H1 (cell line): ENCODE data around the gene ADAMTS6. TPM values are rescaled to one million over a fixed set of nuclear protein-coding genes. Genes with fewer than 3 reads are reported as not detected.

ENCODE experiments used
- CTCF ChIA-PET: fragments of 300-600 bp; sonication (Branson Sonifier 250); formaldehyde crosslinking; loops from one replicate; lab custom pipeline; 2021; ENCODE audit not compliant: partially characterized antibody; lab: Charles Lee
- POLR2A ChIA-PET: fragments of 300-600 bp; sonication (Branson Sonifier 250); formaldehyde crosslinking; loops from one replicate; lab custom pipeline; 2021; ENCODE audit warnings: inconsistent platforms; ENCODE audit not compliant: partially characterized antibody; lab: Charles Lee
- DNase-seq, 2 experiments: peaks; one replicate each; pipeline versions ENCODE4 v3.0.0 to v3.0.0-alpha.2; 2010 to 2022; ENCODE audit warnings: low spot score in 2 of 2, low read depth in 1 of 2, mixed read lengths in 1 of 2
- FAIRE-seq: peaks from 2 replicates; lab custom pipeline; 2011; peaks lifted over from hg19 to GRCh38; lab: Jason Lieb, UNC
- H2AFZ ChIP-seq: 2 replicates; pipeline ENCODE4 v1.8.1; 2012; ENCODE audit warnings: low read length, inconsistent platforms
- H2AK5ac ChIP-seq: 2 replicates; pipeline ENCODE4 v1.6.1; 2013; ENCODE audit warnings: low read depth, low read length
- H2BK120ac ChIP-seq: replicated peaks from 2 replicates; pipeline ENCODE3; 2013; ENCODE audit warnings: low read depth, low read length, inconsistent platforms
- H2BK12ac ChIP-seq: 2 replicates; pipeline ENCODE4 v1.6.1; 2013; ENCODE audit warnings: low read depth, low read length
- H2BK15ac ChIP-seq: 2 replicates; pipeline ENCODE4 v1.6.1; 2013; ENCODE audit warnings: low read length
- H2BK20ac ChIP-seq: 2 replicates; pipeline ENCODE4 v1.6.1; 2013; ENCODE audit warnings: low read length
- H2BK5ac ChIP-seq: 2 replicates; pipeline ENCODE4 v1.6.1; 2013; ENCODE audit warnings: low read depth, low read length
- H3K14ac ChIP-seq: 2 replicates; pipeline ENCODE4 v1.6.1; 2013; ENCODE audit warnings: inconsistent platforms; ENCODE audit not compliant: insufficient read length
- H3K18ac ChIP-seq: 2 replicates; pipeline ENCODE4 v1.6.1; 2013; ENCODE audit warnings: low read length; ENCODE audit errors: extremely low read depth
- H3K23ac ChIP-seq: 2 replicates; pipeline ENCODE4 v1.6.1; 2013; ENCODE audit warnings: inconsistent platforms; ENCODE audit not compliant: insufficient read length
- H3K23me2 ChIP-seq: 2 replicates; pipeline ENCODE4 v1.6.1; 2013; ENCODE audit warnings: low read depth, low read length
- H3K27ac ChIP-seq: 2 replicates; pipeline ENCODE4 v1.6.1; 2011; ENCODE audit warnings: low read depth, low read length, inconsistent platforms
- H3K27me3 ChIP-seq, 4 experiments: replicated peaks in 1 of 4; 1 replicate in 1 of 4; 2 replicates in 3 of 4; pipeline versions ENCODE4 v1.6.1 to v1.8.1; 2011 to 2013; ENCODE audit warnings: low read length in 3 of 4, mild to moderate bottlenecking in 3 of 4, inconsistent platforms in 2 of 4, mixed read lengths in 2 of 4, moderate library complexity in 1 of 4; ENCODE audit not compliant: control insufficient read depth in 3 of 4, insufficient read depth in 3 of 4; ENCODE audit errors: extremely low read depth in 1 of 4
- H3K36me3 ChIP-seq, 4 experiments: 2 replicates each; pipeline versions ENCODE4 v1.6.1 to v1.8.1; 2011 to 2013; ENCODE audit warnings: mild to moderate bottlenecking in 4 of 4, low read length in 3 of 4, moderate library complexity in 2 of 4, control low read depth in 1 of 4, inconsistent platforms in 1 of 4; ENCODE audit not compliant: insufficient read depth in 4 of 4, control insufficient read depth in 2 of 4
- H3K4ac ChIP-seq: replicated peaks from 2 replicates; pipeline ENCODE3; 2013; ENCODE audit warnings: low read length, low read depth, mixed read lengths, inconsistent platforms; ENCODE audit not compliant: insufficient read length
- H3K4me1 ChIP-seq, 4 experiments: replicated peaks in 1 of 4; 1 replicate in 1 of 4; 2 replicates in 3 of 4; pipeline versions ENCODE4 v1.6.1 to v1.8.1; 2011 to 2013; ENCODE audit warnings: low read length in 3 of 4, inconsistent platforms in 2 of 4, mixed read lengths in 1 of 4; ENCODE audit not compliant: insufficient read depth in 4 of 4, control insufficient read depth in 3 of 4
- H3K4me2 ChIP-seq, 2 experiments: 2 replicates each; pipeline versions ENCODE4 v1.6.1 to v1.8.1; 2011 to 2013; ENCODE audit warnings: low read depth in 2 of 2, low read length in 2 of 2, control low read depth in 1 of 2, inconsistent platforms in 1 of 2, mild to moderate bottlenecking in 1 of 2; ENCODE audit not compliant: insufficient read depth in 1 of 2
- H3K4me3 ChIP-seq, 4 experiments: fragments of 200-600, 300-600 bp in 1 of 4; sonication (generic), shearing (Covaris generic), sonication (Bioruptor Twin) in 1 of 4; 2 replicates each; pipeline versions ENCODE4 v1.5.1 to v1.8.1; 2011 to 2016; ENCODE audit warnings: low read length in 4 of 4, low read depth in 3 of 4, control low read depth in 2 of 4, inconsistent platforms in 2 of 4, mild to moderate bottlenecking in 2 of 4, mixed read lengths in 1 of 4, moderate library complexity in 1 of 4; ENCODE audit not compliant: insufficient read depth in 2 of 4; ENCODE audit errors: extremely low read depth in 1 of 4
- H3K56ac ChIP-seq: replicated peaks from 2 replicates; pipeline ENCODE3; 2013; ENCODE audit warnings: low read depth, mild to moderate bottlenecking, mixed read lengths, low read length, inconsistent platforms; ENCODE audit not compliant: insufficient read length
- H3K79me1 ChIP-seq: 2 replicates; pipeline ENCODE4 v1.6.1; 2013; ENCODE audit warnings: low read depth, low read length, control low read depth
- H3K79me2 ChIP-seq, 2 experiments: 2 replicates each; pipeline versions ENCODE4 v1.6.1 to v1.8.1; 2012 to 2013; ENCODE audit warnings: low read length in 2 of 2, mild to moderate bottlenecking in 2 of 2, inconsistent platforms in 1 of 2; ENCODE audit not compliant: insufficient read depth in 2 of 2, control insufficient read depth in 1 of 2
- H3K9ac ChIP-seq, 4 experiments: replicated peaks in 1 of 4; 1 replicate in 1 of 4; 2 replicates in 3 of 4; pipeline versions ENCODE4 v1.6.1 to v1.8.1; 2011 to 2013; ENCODE audit warnings: low read depth in 3 of 4, low read length in 3 of 4, control low read depth in 2 of 4, mild to moderate bottlenecking in 2 of 4, moderate library complexity in 2 of 4, inconsistent platforms in 1 of 4; ENCODE audit errors: extremely low read depth in 1 of 4
- H3K9me3 ChIP-seq, 2 experiments: 2 replicates each; pipeline versions ENCODE4 v1.6.1 to v1.8.1; 2012 to 2013; ENCODE audit warnings: mild to moderate bottlenecking in 2 of 2, moderate library complexity in 2 of 2, control low read depth in 1 of 2, inconsistent platforms in 1 of 2, low read depth in 1 of 2, low read length in 1 of 2, mixed read lengths in 1 of 2; ENCODE audit not compliant: insufficient read depth in 2 of 2
- H4K20me1 ChIP-seq, 2 experiments: replicated peaks in 1 of 2; 2 replicates each; pipeline versions ENCODE3 to v1.8.1; 2011 to 2013; ENCODE audit warnings: inconsistent platforms in 2 of 2, low read length in 2 of 2, mild to moderate bottlenecking in 1 of 2; ENCODE audit not compliant: insufficient read depth in 2 of 2, control insufficient read depth in 1 of 2
- H4K5ac ChIP-seq: 2 replicates; pipeline ENCODE4 v1.6.1; 2013; ENCODE audit warnings: low read length, low read depth, mixed read lengths, inconsistent platforms; ENCODE audit not compliant: insufficient read length
- H4K8ac ChIP-seq: 2 replicates; pipeline ENCODE4 v1.8.0; 2013; ENCODE audit warnings: mild to moderate bottlenecking, moderate library complexity, low read length, inconsistent platforms; ENCODE audit not compliant: insufficient read depth; ENCODE audit errors: extremely low read depth
- H4K91ac ChIP-seq: replicated peaks from 2 replicates; pipeline ENCODE3; 2013; ENCODE audit warnings: low read length, mixed read lengths, inconsistent platforms; ENCODE audit not compliant: insufficient read length
- ATF3 ChIP-seq: IDR thresholded peaks from 2 replicates; pipeline ENCODE4 v1.6.1; 2011; ENCODE audit warnings: low read depth, mild to moderate bottlenecking, low read length; ENCODE audit not compliant: insufficient read depth
- BCL11A ChIP-seq, 2 experiments: IDR thresholded peaks; one replicate each; pipeline ENCODE4 v1.6.1; 2011; ENCODE audit warnings: low read depth in 2 of 2, low read length in 2 of 2, mild to moderate bottlenecking in 2 of 2
- CBX5 ChIP-seq: fragments of 300-800, 300-1000 bp; sonication (generic); IDR thresholded peaks from 2 replicates; pipeline ENCODE4 v1.7.1; 2016; ENCODE audit warnings: antibody characterized with exemption, low read length, low read depth
- CHD1 ChIP-seq: IDR thresholded peaks from 2 replicates; pipeline ENCODE4 v1.6.1; 2012; ENCODE audit warnings: low read depth, low read length, improper control_type of control experiment
- CHD2 ChIP-seq: IDR thresholded peaks from 2 replicates; pipeline ENCODE4 v1.6.1; 2012; ENCODE audit warnings: low read length, improper control_type of control experiment
- JUN ChIP-seq: IDR thresholded peaks from 2 replicates; pipeline ENCODE4 v1.6.1; 2011; ENCODE audit warnings: low read depth, mild to moderate bottlenecking, improper control_type of control experiment, low read length
- JUND ChIP-seq: IDR thresholded peaks from 2 replicates; pipeline ENCODE4 v1.6.1; 2011; ENCODE audit warnings: mild to moderate bottlenecking, improper control_type of control experiment, low read length
- KDM1A ChIP-seq: fragments of 200-600, 300-600 bp; sonication (generic); IDR thresholded peaks from 2 replicates; pipeline ENCODE4 v1.7.1; 2016; ENCODE audit warnings: mild to moderate bottlenecking, low read length, borderline replicate concordance
- MAX ChIP-seq: IDR thresholded peaks from 2 replicates; pipeline ENCODE4 v1.6.1; 2012; ENCODE audit warnings: inconsistent platforms
- NRF1 ChIP-seq: IDR thresholded peaks from 2 replicates; pipeline ENCODE4 v1.6.1; 2011; ENCODE audit warnings: mild to moderate bottlenecking, low read depth, low read length, improper control_type of control experiment
- POLR2A ChIP-seq, 2 experiments: IDR thresholded peaks; 1 replicate in 1 of 2; 2 replicates in 1 of 2; pipeline ENCODE4 v1.6.1; 2011; ENCODE audit warnings: low read depth in 2 of 2, low read length in 2 of 2, mild to moderate bottlenecking in 2 of 2; ENCODE audit errors: control extremely low read depth in 1 of 2
- RAD21 ChIP-seq, 2 experiments: IDR thresholded peaks in 1 of 2; conservative IDR thresholded peaks in 1 of 2; 2 replicates each; pipeline ENCODE4 v1.6.1; 2011; ENCODE audit warnings: low read depth in 2 of 2, low read length in 2 of 2, improper control_type of control experiment in 1 of 2, inconsistent platforms in 1 of 2, mild to moderate bottlenecking in 1 of 2, moderate library complexity in 1 of 2
- SP1 ChIP-seq: IDR thresholded peaks from 2 replicates; pipeline ENCODE4 v1.6.1; 2011; ENCODE audit warnings: low read depth, low read length
- TCF12 ChIP-seq: IDR thresholded peaks from 2 replicates; pipeline ENCODE4 v1.6.1; 2011; ENCODE audit warnings: low read depth, mild to moderate bottlenecking, low read length
- TEAD4 ChIP-seq: IDR thresholded peaks from 2 replicates; pipeline ENCODE4 v1.6.1; 2012; ENCODE audit warnings: low read depth, low read length, inconsistent platforms, mixed read lengths
- YY1 ChIP-seq: IDR thresholded peaks from 2 replicates; pipeline ENCODE4 v1.6.1; 2011; ENCODE audit warnings: low read depth, mild to moderate bottlenecking, low read length
- WGBS, 2 experiments: shearing (Covaris generic) in 1 of 2; methylation state at CpG; one replicate each; pipeline versions ENCODE4 v1.1.6 to v1.1.7; 2013 to 2015; ENCODE audit warnings: low lambda C conversion rate in 2 of 2, mixed read lengths in 2 of 2, inconsistent platforms in 1 of 2, low coverage in 1 of 2, missing lambda C conversion rate in 1 of 2; ENCODE audit not compliant: insufficient replicate concordance in 2 of 2, insufficient coverage in 1 of 2, insufficient read length in 1 of 2; ENCODE audit errors: extremely low coverage in 1 of 2, missing lambda C conversion rate in 1 of 2; 5-methylcytosine and 5-hydroxymethylcytosine counted together
- polyA plus RNA-seq, 7 experiments: library from polyadenylated mRNA; depleted of rRNA in 3 of 7; stranded (reverse) in 5 of 7; unstranded in 2 of 7; fragments of >200 nt in 5 of 7; fragments of 200-250 nt in 2 of 7; gene quantifications; 1 replicate in 5 of 7; 2 replicates in 1 of 7; 4 replicates in 1 of 7; pipeline versions ENCODE4 v1.2.1 to v1.2.3, GENCODE V29; 2011 to 2013; ENCODE audit warnings: missing spikeins in 2 of 7, mixed read lengths in 2 of 7
- total RNA-seq: library from RNA; stranded (reverse); fragmentation: NEBNext Ultra II Directional; extraction: Animal tissue kit (Norgen Biotek cat#: 25700); gene quantifications from 2 replicates; pipeline ENCODE4 v1.2.1, GENCODE V29; 2021

Gene ADAMTS6
- total and polyA plus RNA-seq, 2 of the 8 experiments (the other 6 are each of a cell fraction or from before 2014, with no cell fraction given) = 0.74 to 2.4 TPM

DNA sequence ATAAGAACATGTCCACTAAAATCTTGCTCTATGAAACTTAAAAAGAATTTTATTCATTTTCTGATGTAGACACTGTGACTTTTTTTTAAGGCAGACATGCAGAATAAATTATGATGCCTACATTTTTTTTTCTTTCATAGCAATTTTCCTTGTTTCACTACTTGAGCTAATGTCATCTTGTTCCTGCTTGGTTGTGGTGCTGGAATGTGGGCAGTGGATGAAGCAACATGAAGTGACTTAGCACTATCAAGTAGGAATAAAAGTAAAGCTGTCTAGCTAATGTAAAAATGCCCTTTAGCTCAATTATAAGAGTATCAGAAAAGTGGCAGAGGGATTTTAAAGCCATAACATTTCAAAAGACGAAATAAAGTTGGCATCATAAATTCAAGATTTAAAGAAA is 191.0 kb downstream of the ADAMTS6 start:
- FAIRE-seq (no peak), DNase-seq (no peak)
- Histone ChIP-seq H2BK15ac (no peak overlapping the region), H3K56ac (no peak overlapping the region), H4K5ac (no peak overlapping the region), H3K9me3 (no peaks in the 10 kb centered on the region), H2BK20ac (no peak overlapping the region), H3K23me2 (no peaks in the 10 kb centered on the region), H3K27ac (no peak overlapping the region), H2BK5ac (no peak overlapping the region), H3K4me3 (no peak overlapping the region), H3K79me2 (no peaks in the 10 kb centered on the region), H3K4me2 (no peak overlapping the region), H4K91ac (no peak overlapping the region), H3K14ac (no peak overlapping the region), H2BK12ac (no peak overlapping the region), H2AFZ (no peak overlapping the region), H3K36me3 (no peaks in the 10 kb centered on the region), H3K79me1 (no peaks in the 10 kb centered on the region), H3K18ac (no peak overlapping the region), H4K8ac (no peak overlapping the region), H3K4ac (no peak overlapping the region), H3K23ac (no peak overlapping the region), H3K9ac (no peak overlapping the region), H4K20me1 (no peaks in the 10 kb centered on the region), H2BK120ac (no peak overlapping the region), H3K4me1 (no peaks in the 10 kb centered on the region), H3K27me3 (no peaks in the 10 kb centered on the region), H2AK5ac (no peak overlapping the region)
- CTCF ChIA-PET = no interaction called here
- WGBS, 2 experiments = 87% methylated on average over 1 of the region's 1 CpG; no CpG with 5 or more reads in 1 of the 2 experiments
- POLR2A ChIA-PET = no interaction called here
- no peak for TF ChIP-seq TEAD4
- TF ChIP-seq MAX = no peak
- no peak for TF ChIP-seq YY1
- no peak for TF ChIP-seq CHD2
- no peak for TF ChIP-seq POLR2A (IDR thresholded peaks at IDR 0.05; ENCODE audit: control extremely low read depth in 1 of 2, low read depth in 2 of 2, low read length in 2 of 2)
- TF ChIP-seq CBX5 = no peak
- TF ChIP-seq TCF12 = no peak
- TF ChIP-seq RAD21 (IDR thresholded peaks at IDR 0.05 in 1 of 2, conservative IDR thresholded peaks at IDR 0.05 in 1 of 2; ENCODE audit: low read depth in 2 of 2, low read length in 2 of 2) = no peak
- no peak for TF ChIP-seq NRF1
- TF ChIP-seq ATF3 = no peak
- no peak for TF ChIP-seq JUND
- no peak for TF ChIP-seq BCL11A (IDR thresholded peaks at IDR 0.05; ENCODE audit: low read depth in 2 of 2, low read length in 2 of 2)
- TF ChIP-seq KDM1A = no peak
- no peak for TF ChIP-seq JUN
- no peak for TF ChIP-seq CHD1
- no peak for TF ChIP-seq SP1
